GM19043 (cell line): ENCODE results near the gene JCAD.
"Not testable (repeated sequence)": the region's sequence is repeated elsewhere in the genome, so short reads cannot be mapped to it uniquely, and the experiment has no call there.

ENCODE experiments used
- ATAC-seq: cut with Tn5 transposase; IDR thresholded peaks from one replicate; pipeline ENCODE4 v1.9.1; 2021; ENCODE audit warnings: low read depth; ENCODE audit not compliant: unreplicated experiment

Gene JCAD

DNA sequence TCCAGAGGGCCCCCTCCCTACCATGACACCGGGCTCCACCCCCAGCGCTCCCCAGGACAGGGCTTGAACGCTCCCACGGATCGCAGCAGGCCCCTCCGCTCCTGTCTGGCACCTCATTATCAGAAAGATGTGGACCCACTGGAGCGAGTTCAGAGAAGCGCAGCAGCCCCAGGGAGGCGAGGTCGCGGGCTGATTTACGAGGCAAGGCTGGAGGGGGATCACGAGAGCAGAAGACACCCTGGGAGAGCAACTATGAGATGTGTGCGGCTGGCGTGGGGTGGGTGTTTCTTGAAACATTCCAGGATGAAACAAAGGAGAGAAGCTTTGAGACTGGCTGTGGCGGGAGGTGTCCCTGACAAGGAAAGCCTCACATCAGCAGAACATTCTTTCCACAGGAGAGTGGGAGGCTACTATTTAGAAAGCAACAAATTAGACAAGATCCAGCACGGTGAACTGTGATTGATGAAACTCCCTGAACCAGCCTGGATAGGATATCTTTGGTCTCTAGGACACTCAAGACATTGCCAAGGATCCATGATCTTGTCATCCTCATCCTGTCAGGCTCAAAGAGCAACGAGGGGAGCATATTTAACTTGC lies 66.0 kb downstream of the JCAD start:
- ATAC-seq, result no peak

GRCh38 chr10:29992914-29993313 lies 66.5 kb downstream of the JCAD start:
- no peak for ATAC-seq

GRCh38 chr10:29991382-29991781 lies 68.0 kb downstream of the JCAD start:
- ATAC-seq, result no peak

- ATAC-seq, result no peak
Observed at GRCh38 chr10:29987471-29987870, 71.9 kb downstream of the JCAD start.

DNA sequence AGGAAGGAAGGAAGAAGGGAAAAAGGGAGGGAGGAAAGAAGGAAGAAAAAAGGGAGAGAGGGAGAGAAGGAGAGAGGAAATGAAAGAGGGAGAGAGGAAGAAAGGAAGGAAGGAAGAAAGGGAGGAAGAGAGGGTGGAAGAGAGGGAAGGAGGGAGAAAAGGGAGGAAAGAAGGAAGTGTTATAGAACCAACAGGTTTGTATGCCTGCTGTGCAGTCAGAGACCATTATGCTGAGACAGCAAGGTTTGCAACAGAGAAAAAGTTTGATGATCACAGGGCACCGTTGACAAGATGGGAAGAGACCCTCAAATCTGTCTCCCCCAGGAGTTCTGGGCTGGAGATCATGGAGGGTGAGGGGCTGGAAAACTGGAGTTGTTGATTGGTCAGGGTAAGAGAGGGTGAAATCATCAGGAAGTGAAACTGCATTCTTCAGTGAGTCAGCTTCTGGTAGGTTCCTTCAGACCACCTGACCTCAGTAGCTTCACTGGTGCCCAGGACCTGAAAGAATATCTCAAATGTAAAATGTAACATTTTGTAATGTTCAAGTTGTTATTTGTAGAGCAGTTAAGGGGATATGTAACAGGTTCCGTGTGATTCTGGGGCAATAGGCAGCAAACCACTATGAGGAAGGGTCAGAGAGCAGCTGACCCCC lies 76.3 kb downstream of the JCAD start:
- no peak for ATAC-seq

GRCh38 chr10:29981510-29981909 lies 77.9 kb downstream of the JCAD start:
- ATAC-seq, result no peak

GRCh38 chr10:29980084-29980483 lies 79.3 kb downstream of the JCAD start:
- no peak for ATAC-seq

DNA sequence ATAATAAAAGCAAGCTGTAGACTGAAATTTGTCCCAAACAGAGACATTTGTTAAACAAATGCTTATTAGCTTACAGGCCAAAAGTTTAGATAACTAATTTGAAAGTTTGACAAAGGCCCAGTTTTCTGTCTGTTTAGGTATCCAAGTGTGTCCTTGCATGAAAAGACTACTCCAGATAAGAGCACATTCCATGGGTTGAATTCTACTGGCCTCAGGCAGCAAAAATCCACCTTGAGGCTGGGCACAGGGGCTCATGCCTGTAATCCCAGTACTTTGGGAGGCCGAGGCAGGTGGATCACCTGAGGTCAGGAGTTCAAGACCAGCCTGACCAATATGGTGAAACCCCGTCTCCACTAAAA lies 80.0 kb downstream of the JCAD start:
- ATAC-seq, result not testable (repeated sequence)

DNA sequence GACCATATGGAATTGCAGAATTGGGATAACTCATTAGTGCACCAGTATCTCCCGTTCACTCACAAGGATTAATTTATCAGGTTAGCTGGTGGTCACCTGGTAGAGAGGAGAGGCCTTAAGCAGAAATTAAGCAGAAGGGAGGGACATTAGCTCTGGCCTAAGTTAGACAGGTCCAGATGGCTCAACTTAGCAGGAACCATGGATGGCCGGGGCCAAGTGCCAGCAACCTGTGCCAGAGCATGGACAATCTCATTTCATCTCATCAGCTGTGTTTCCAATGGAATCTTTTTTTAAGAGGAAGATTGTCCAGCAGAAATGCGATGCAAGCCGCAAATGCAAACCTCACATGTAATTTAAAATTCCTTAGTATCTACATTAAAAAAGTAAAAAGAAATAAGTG lies 82.2 kb downstream of the JCAD start:
- no peak for ATAC-seq

GRCh38 chr10:29976134-29976533 lies 83.3 kb downstream of the JCAD start:
- no peak for ATAC-seq

GRCh38 chr10:29974773-29975172 lies 84.6 kb downstream of the JCAD start:
- ATAC-seq, result no peak

- no peak for ATAC-seq
Observed at GRCh38 chr10:29973921-29974320, 85.5 kb downstream of the JCAD start.

GRCh38 chr10:29970576-29970975 lies 88.8 kb downstream of the JCAD start:
- no peak for ATAC-seq

GRCh38 chr10:29970012-29970396 lies 89.4 kb downstream of the JCAD start:
- ATAC-seq, result no peak

DNA sequence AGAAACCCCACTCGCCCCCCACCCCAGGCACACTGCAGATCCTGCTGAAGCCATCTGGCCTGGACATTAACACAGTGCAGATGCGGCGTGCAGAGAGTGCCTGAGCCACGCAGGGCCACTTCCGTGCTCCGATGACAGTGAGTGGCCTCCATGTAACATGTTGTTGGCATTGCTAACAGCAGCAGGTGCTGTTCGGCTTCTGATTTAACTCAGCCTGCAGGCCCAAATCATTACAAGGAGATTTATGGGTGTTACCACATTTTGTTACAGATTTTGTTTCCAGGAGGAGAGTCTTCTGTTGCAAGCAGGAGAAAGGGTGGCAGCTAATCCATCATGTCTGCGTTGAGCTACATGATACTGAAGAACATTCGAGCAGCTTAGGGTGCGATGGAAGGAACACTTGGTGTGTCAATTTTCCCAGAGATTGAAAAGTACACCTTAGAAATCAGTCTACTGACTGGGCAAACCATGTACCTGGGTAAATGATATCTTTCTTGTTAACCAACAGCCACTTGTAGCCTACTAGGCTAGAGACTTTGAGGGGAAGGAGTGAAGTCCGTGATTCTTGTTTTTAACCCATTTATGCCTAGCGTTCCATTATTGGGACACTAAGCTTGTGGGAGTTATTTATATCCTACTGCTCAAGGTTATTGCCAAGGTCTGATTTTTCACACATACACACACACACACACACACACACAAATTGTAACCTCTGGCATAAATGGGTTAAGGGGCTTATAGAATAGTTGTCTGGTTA lies 90.0 kb downstream of the JCAD start:
- ATAC-seq, result no peak

DNA sequence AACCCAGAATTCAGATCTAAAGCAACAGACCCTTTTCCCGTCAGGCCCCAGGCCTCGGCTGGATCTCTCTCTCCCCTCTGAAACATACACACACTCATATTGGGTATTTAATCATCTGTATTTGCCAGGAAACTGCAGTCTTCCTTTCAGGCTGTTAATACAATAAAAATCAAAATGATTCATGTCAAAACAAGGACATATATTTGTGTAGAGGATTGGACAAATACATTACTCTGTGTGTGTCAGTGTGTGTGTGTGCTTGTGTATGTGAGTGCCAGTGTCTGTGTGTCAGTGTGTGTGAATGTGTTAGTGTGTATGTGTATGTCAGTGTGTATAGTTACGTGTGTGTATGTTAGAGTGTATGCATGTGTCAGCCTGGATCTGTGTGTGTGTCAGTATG lies 90.8 kb downstream of the JCAD start:
- no peak for ATAC-seq

- no peak for ATAC-seq
Observed at GRCh38 chr10:29966269-29966668, 93.1 kb downstream of the JCAD start.
